ENCODE results near the gene PLA2G10.
"Not testable (repeated sequence)": the region's sequence is repeated elsewhere in the genome, so short reads cannot be mapped to it uniquely, and the experiment has no call there.

GRCh38 chr16:14694129-14694528, at the start of gene PLA2G10:
- TF ChIP-seq POLR2A, CTCF (IDR thresholded peaks at IDR 0.05): not testable (repeated sequence)
